ENCODE measurements around the gene HAPSTR1.
"Not testable (repeated sequence)": the region's sequence is repeated elsewhere in the genome, so short reads cannot be mapped to it uniquely, and the experiment has no call there.

The HAPSTR1 gene

GRCh38 chr16:9072806-9073341 lies 18.6 kb upstream of the HAPSTR1 start:
- peak; percentile 67 for DNase-seq

DNA sequence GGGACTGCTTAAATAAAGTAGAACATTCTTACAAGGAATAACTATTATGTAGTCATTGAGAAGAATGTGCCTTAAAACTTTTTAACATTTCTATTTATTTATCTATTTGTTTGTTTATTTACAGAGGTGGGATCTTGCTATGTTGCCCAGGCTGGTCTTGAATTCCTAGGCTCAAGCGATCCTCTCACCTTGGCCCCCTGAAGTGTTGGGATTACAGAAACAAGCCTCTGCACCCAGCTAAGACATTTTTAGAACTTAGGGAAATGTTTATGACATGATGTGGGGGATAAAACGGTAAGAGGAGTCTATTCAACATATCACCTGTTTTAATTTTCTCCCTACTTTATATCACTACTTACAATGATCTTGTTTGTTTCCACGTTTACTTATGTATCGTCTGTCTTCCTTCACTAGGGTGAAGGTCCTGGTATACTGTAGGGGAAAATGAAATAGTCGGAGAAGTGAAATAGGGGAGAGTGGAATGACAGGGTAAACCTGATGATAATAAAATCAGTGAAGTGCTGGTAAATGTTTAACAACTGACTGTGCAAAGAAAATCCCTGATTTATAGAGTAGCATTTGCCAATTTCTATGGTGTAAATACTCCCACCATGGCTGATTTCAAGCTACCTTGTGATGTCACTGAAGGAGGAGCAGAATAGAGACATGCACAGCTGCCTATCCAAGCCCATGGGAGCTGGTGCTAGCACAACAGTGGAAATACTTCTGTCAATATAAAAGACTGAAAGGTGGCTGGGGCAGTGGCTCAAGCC lies 16.0 kb upstream of the HAPSTR1 start:
- DNase-seq = no peak

DNA sequence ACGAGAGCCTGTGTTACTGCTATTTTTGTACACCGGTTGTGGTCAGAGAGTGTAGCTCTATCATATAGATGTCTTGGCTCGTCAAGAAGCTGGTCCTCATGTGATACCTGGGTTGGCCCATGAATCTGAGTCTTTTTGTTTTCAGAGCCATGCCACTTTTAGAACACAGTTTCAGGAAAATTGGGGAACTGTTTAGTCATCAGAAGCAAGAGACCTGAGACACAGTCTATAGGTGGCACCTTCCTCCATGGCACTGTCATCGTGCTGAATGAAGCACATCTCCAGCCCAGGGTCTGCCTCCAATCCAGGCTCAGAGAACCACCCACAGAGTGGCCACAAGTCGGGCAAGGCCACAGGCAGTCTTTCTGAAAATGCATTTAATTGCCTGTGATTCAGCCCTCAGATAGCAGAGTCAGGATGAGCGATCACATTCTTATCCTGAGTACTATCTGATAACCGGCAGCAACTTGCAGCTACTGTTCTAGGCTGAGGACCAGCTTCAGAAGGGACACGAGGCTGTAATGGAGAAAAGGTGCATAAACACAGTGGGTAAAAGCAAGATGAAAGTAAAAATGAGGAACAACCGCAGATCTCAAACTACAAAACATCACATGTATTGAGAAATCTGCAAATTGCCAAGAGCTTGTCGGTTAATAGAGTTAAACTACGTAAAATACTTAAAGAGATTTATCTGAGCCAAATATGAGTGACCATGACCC lies 14.2 kb upstream of the HAPSTR1 start:
- DNase-seq = peak; percentile 69

GRCh38 chr16:9078467-9079429 lies 12.7 kb upstream of the HAPSTR1 start:
- DNase-seq = peak; percentile 52

DNA sequence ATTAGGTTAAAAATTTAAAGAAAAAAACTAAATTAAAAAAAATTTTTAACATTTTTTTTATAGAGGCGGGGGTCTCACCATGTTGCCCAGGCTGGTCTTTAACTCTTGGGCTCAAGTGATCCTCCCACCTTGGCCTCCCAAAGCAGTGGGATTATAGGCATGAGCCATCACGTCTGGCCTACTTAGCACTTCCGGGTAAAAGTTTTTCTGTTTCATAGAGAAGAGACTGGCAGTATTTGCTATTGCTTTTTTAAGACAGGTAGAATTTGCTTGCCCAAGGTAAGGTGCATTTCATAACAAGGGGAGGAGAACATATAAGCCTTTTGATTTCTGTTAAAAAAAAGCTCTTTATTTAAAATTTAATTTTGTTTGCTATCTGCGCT lies 12.0 kb upstream of the HAPSTR1 start:
- no peak for DNase-seq

- DNase-seq = no peak
Measured at GRCh38 chr16:9081158-9081557, 10.3 kb upstream of the HAPSTR1 start.

- no peak for DNase-seq
Measured at GRCh38 chr16:9081843-9082242, 9.6 kb upstream of the HAPSTR1 start.

- no peak for DNase-seq
Measured at GRCh38 chr16:9082422-9082821, 9.0 kb upstream of the HAPSTR1 start.

GRCh38 chr16:9087733-9088132 lies 3.7 kb upstream of the HAPSTR1 start:
- not testable (repeated sequence) for DNase-seq

GRCh38 chr16:9088848-9089247 lies 2.6 kb upstream of the HAPSTR1 start:
- no peak for DNase-seq

GRCh38 chr16:9089660-9090059 lies 1.8 kb upstream of the HAPSTR1 start:
- no peak for DNase-seq

- DNase-seq = peak; percentile 55
Measured at GRCh38 chr16:9090101-9090959, 1.1 kb upstream of the HAPSTR1 start.

GRCh38 chr16:9091867-9092281 lies 430 bp downstream of the HAPSTR1 start:
- peak; percentile 41 for DNase-seq

DNA sequence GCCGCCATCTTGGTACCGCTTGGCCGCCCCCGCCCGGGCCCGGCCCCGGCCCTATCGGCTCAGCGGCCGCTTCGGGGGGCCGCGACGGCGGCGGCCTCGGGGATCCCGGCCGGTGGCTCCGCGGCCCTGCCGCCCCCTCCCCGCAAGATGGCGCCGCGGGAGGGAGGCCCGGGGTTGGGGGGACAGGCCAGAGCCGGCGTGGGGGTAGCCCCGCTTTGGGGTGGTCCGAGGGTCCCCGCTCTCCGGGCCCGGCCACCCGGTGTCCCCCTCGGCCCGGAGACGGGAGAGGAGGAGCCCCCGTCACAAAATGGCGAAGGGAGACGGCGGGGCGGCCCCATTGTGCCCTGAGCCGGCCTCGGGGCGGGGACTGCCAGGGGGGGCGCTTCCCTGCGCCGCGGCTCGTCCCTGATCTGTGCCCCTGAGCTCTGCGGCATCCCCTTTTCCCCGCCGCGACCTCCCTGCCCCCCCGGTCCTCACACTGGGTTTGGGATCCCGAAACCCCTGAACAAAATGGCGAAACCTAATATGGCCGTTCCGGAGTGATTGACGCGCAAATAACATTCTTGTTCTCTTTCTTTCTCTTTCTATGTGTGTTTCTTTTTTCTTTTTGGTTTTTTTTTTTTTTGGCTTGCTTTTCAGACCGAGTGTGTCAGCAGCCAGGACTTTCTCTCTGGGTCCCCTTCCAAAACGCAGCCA lies 986 bp downstream of the HAPSTR1 start:
- DNase-seq = peak; percentile 42

DNA sequence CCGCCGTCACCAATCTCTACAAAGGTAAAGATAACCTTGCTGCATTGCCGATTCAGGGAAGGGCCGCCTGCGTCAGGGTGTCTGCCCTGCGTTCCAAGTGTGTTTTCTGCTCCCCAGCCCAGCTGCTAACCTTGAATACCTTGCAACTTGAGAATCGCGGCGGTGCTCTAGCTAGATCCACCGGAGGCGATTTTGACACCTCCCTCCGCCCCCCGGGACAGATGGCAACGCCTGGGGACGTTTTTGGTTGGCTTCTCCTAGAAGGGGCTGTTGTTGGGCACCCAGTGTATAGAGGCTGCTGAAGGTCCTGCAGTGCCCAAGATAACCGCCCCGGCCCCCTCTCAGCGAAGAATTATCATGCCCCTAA lies 1.5 kb downstream of the HAPSTR1 start:
- DNase-seq = peak; percentile 26

GRCh38 chr16:9094011-9094846 lies 2.8 kb downstream of the HAPSTR1 start:
- DNase-seq = no peak

DNA sequence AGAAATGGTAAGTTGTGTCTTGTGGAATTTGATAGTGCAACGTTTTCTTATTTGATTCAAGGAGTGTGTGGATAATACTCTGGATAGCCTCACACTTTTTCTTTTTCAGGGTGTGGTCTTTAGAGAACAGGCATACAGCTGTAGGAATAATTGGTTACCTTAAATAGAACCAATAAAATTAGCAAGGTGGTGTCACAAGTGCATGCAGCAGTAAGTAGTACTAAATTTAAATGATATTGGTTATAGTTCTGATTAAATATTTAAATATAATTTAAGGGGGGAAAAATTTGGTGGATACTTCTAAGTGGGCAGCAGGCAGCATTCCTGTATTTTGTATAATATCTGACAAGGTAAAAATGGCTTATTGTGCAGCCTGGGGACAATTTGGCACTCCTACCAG lies 3.7 kb downstream of the HAPSTR1 start:
- no peak for DNase-seq

DNA sequence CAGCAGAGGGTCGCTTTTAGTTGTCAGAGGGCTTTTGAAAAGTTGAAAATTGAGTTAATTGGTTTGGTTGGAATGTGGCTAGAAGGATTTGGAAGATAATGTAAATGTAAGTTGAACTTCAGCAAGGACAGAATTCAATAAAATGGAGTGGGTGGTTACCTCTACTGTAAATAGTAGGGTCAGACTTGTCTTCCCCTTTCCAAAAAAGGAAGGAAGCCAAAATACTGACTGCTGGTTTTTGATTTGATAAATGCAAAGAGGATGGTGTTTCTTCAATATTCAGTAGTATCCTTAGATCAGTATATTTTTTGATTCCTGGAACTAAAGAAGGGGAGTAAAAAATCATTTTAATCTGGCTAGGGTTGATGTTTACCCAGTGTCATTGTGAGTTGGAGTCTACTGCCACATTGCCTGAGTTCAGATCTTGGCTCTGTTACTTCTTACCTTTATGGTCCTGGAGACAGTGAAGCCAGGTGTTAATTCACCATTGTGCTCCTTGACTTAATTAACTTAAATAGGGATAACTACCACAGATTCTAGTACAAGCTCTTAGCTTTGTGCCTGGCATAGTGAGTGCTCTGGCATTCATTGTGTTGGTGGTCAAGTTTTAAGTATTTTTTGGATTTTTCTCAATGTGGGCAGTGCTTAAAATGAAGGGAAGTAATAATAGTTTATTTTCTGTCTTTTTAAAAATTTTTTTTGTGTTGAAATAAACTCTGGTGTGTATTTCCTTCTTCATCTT lies 4.4 kb downstream of the HAPSTR1 start:
- no peak for DNase-seq

DNA sequence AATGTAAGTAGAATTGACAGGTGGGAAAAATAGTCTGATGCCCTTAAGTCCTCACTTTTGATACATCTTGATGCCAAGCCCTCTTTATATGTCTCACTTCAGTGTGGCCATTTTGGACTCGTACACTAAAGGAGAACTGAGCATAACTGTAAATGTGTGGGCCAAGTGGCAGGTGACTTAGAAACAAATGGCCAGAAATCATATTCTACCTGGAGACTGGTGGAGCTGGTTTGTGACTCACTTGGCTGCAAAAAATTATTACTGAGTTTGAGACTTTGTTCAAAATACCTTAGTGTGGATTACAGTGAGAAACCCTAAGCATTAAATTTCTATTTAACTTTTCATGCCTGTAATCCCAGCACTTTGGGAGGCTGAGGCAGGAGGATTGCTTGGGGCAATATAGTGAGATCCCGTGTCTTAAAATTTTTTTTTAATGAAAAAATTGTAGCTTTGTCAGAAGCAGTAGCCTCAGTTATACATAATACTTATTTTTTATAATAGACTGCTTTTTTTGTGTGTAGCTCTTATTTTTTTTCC lies 5.0 kb downstream of the HAPSTR1 start:
- DNase-seq = no peak
